Gastroesophageal sphincter (tissue), 3 donors: ENCODE results near the gene ECI1.
"Not testable (repeated sequence)": the region's sequence is repeated elsewhere in the genome, so short reads cannot be mapped to it uniquely, and the experiment has no call there.

Experiments used
- CTCF ChIP-seq, 4 experiments: fragments of 200-600 bp in 2 of 4; fragments of 450-650 bp in 2 of 4; sonication (generic) in 1 of 4; IDR thresholded peaks; one replicate each; pipeline ENCODE4 v1.5.1; 2017 to 2019; ENCODE audit warnings: antibody characterized with exemption in 4 of 4, mild to moderate bottlenecking in 2 of 4, moderate library complexity in 2 of 4
- EP300 ChIP-seq: sonication (generic); formaldehyde crosslinking; IDR thresholded peaks from one replicate; pipeline ENCODE4 v1.6.1; 2017; ENCODE audit warnings: antibody characterized with exemption, mild to moderate bottlenecking
- POLR2A ChIP-seq, 2 donors: fragments of 450-650 bp; IDR thresholded peaks; one replicate each; pipeline ENCODE4 v1.6.1; 2017; ENCODE audit warnings: antibody characterized with exemption in 2 of 2, mild to moderate bottlenecking in 2 of 2, moderate library complexity in 1 of 2

GRCh38 chr16:2258530-2258929 is 7.1 kb upstream of the ECI1 start:
- not testable (repeated sequence) for TF ChIP-seq POLR2A (IDR thresholded peaks at IDR 0.05); CTCF (IDR thresholded peaks at IDR 0.05); EP300
